GM12878 (cell line): ENCODE data around the gene ZFP1. TPM values are rescaled to one million over a fixed set of nuclear protein-coding genes. Genes with fewer than 3 reads are reported as not detected.
A peak's percentile ranks its signal among the peaks of the same experiment; 100 is the strongest.

Experiments used
- BCL11A ChIP-seq: IDR thresholded peaks from 2 replicates; pipeline ENCODE4 v1.6.1; 2011; ENCODE audit warnings: low read depth, low read length
- BCL3 ChIP-seq: IDR thresholded peaks from 2 replicates; pipeline ENCODE4 v1.6.1; 2011; ENCODE audit warnings: borderline replicate concordance, low read depth, mild to moderate bottlenecking, moderate library complexity, low read length; ENCODE audit not compliant: insufficient read depth, poor library complexity, severe bottlenecking
- CBFB ChIP-seq: IDR thresholded peaks from 2 replicates; pipeline ENCODE4 v1.6.1; 2016; ENCODE audit warnings: antibody characterized with exemption, low read depth
- CTCF ChIP-seq, 3 experiments: IDR thresholded peaks in 2 of 3; conservative IDR thresholded peaks in 1 of 3; 2 replicates each; pipeline ENCODE4 v1.5.1; 2011; ENCODE audit warnings: low read depth in 3 of 3, low read length in 3 of 3, mild to moderate bottlenecking in 3 of 3, control low read depth in 2 of 3, moderate library complexity in 2 of 3, inconsistent platforms in 1 of 3, mixed read lengths in 1 of 3; ENCODE audit not compliant: control insufficient read depth in 2 of 3, insufficient read depth in 1 of 3; ENCODE audit errors: extremely low read depth in 1 of 3
- FOXK2 ChIP-seq: fragments of 450-650 bp; IDR thresholded peaks from 2 replicates; pipeline ENCODE4 v1.6.1; 2017; ENCODE audit warnings: mild to moderate bottlenecking, moderate library complexity
- FOXM1 ChIP-seq: IDR thresholded peaks from 2 replicates; pipeline ENCODE4 v1.6.1; 2012; ENCODE audit warnings: low read depth, mild to moderate bottlenecking, inconsistent platforms, low read length, moderate library complexity
- IRF4 ChIP-seq: IDR thresholded peaks from 2 replicates; pipeline ENCODE4 v1.6.1; 2011; ENCODE audit warnings: low read depth, low read length
- JUND ChIP-seq: IDR thresholded peaks from 2 replicates; pipeline ENCODE4 v1.6.1; 2012; ENCODE audit warnings: low read depth, mild to moderate bottlenecking, low read length, improper control_type of control experiment, moderate library complexity
- MLLT1 ChIP-seq: fragments of 450-650 bp; IDR thresholded peaks from 2 replicates; pipeline ENCODE4 v1.6.1; 2016; ENCODE audit warnings: mild to moderate bottlenecking
- NFYA ChIP-seq: IDR thresholded peaks from 2 replicates; pipeline ENCODE4 v1.6.1; 2011; ENCODE audit warnings: low read depth, mild to moderate bottlenecking, low read length, improper control_type of control experiment, borderline replicate concordance
- PAX5 ChIP-seq: IDR thresholded peaks from 2 replicates; pipeline ENCODE4 v1.6.1; 2011; ENCODE audit warnings: low read depth, low read length, borderline replicate concordance
- RBBP5 ChIP-seq: fragments of 200-600 bp; sonication (generic); conservative IDR thresholded peaks from 2 replicates; pipeline ENCODE4 v1.6.1; 2016
- SIX5 ChIP-seq: IDR thresholded peaks from 2 replicates; pipeline ENCODE4 v1.6.1; 2011; ENCODE audit warnings: mild to moderate bottlenecking, low read depth, low read length, moderate library complexity; ENCODE audit not compliant: severe bottlenecking
- SKIL ChIP-seq: fragments of 450-650 bp; IDR thresholded peaks from 2 replicates; pipeline ENCODE4 v1.6.1; 2017; ENCODE audit warnings: mild to moderate bottlenecking, low read depth, inconsistent platforms; ENCODE audit not compliant: poor library complexity, severe bottlenecking
- SMAD1 ChIP-seq: fragments of 450-650 bp; IDR thresholded peaks from 2 replicates; pipeline ENCODE4 v1.6.1; 2018; ENCODE audit warnings: mild to moderate bottlenecking, low read depth; ENCODE audit not compliant: partially characterized antibody
- SREBF1 ChIP-seq: IDR thresholded peaks from 2 replicates; pipeline ENCODE4 v1.6.1; 2012; ENCODE audit warnings: mild to moderate bottlenecking, low read length
- TARDBP ChIP-seq: IDR thresholded peaks from 2 replicates; pipeline ENCODE4 v1.6.1; 2016; ENCODE audit warnings: borderline replicate concordance
- TCF3 ChIP-seq: IDR thresholded peaks from 2 replicates; pipeline ENCODE4 v1.6.1; 2012; ENCODE audit warnings: low read depth, mild to moderate bottlenecking, low read length, borderline replicate concordance; ENCODE audit not compliant: insufficient read depth
- TCF7 ChIP-seq: IDR thresholded peaks from 2 replicates; pipeline ENCODE4 v1.6.1; 2014; ENCODE audit warnings: antibody characterized with exemption, borderline replicate concordance
- polyA plus RNA-seq, 11 experiments: library from polyadenylated mRNA; depleted of rRNA in 4 of 11; unstranded in 6 of 11; stranded (reverse) in 5 of 11; fragments of >200 nt; fragmentation: Nextera tagmentation in 4 of 11; fragmentation: Illumina TruSeq in 1 of 11; extraction: Ambion mirVana in 4 of 11; extraction: Trizol in 1 of 11; gene quantifications; 1 replicate in 1 of 11; 2 replicates in 10 of 11; pipeline versions ENCODE4 v1.2.1 to v1.2.3, GENCODE V29; 2011 to 2016; ENCODE audit warnings: inconsistent platforms in 2 of 11, missing spikeins in 2 of 11, low read depth in 1 of 11
- total RNA-seq, 4 experiments: library from RNA; depleted of rRNA in 3 of 4; stranded (reverse); fragments of >200 nt in 3 of 4; fragmentation: Illumina TruSeq in 1 of 4; extraction: Trizol in 1 of 4; gene quantifications; 2 replicates each; pipeline versions ENCODE4 v1.2.1 to v1.2.3, GENCODE V29; 2013 to 2021

ZFP1 gene
- total and polyA plus RNA-seq, 10 of the 15 experiments (the other 5 are each of a cell fraction or from before 2014, with no cell fraction given) = 3.5 to 17.6 (median 14.7) TPM

GRCh38 chr16:75152635-75153034 is 4.3 kb downstream of the ZFP1 start (continued):
- TF ChIP-seq CTCF (IDR thresholded peaks at IDR 0.05 in 2 of 3, conservative IDR thresholded peaks at IDR 0.05 in 1 of 3; ENCODE audit: control insufficient read depth in 2 of 3, extremely low read depth in 1 of 3, insufficient read depth in 1 of 3, low read depth in 3 of 3, low read length in 3 of 3) = no peak
- TF ChIP-seq TARDBP = no peak
- TF ChIP-seq BCL3 = no peak
- no peak for TF ChIP-seq FOXK2
- no peak for TF ChIP-seq TCF3
- no peak for TF ChIP-seq SMAD1
- no peak for TF ChIP-seq MLLT1
- 0 out of 2 replicates have a peak, but pooled peaks have one; percentile 39 for TF ChIP-seq TCF7
- TF ChIP-seq BCL11A = peak; percentile 80
- no peak for TF ChIP-seq SREBF1
- no peak for TF ChIP-seq RBBP5
- TF ChIP-seq SIX5 = no peak
- TF ChIP-seq NFYA = no peak
- TF ChIP-seq IRF4 = peak; percentile 73; the same call in 1 of the 2 replicates
- no peak for TF ChIP-seq SKIL
- no peak for TF ChIP-seq JUND
- TF ChIP-seq PAX5 = 0 out of 2 replicates have a peak, but pooled peaks have one; percentile 27
- TF ChIP-seq FOXM1 = peak; percentile 77
- no peak for TF ChIP-seq CBFB
